ENCODE data around the gene PITPNC1. TPM values are rescaled to one million over a fixed set of nuclear protein-coding genes. Genes with fewer than 3 reads are reported as not detected.
A peak's percentile ranks its signal among the peaks of the same experiment; 100 is the strongest.

Gene PITPNC1
- total RNA-seq, 1 experiment from 2014 or later, result 37.5 TPM

DNA sequence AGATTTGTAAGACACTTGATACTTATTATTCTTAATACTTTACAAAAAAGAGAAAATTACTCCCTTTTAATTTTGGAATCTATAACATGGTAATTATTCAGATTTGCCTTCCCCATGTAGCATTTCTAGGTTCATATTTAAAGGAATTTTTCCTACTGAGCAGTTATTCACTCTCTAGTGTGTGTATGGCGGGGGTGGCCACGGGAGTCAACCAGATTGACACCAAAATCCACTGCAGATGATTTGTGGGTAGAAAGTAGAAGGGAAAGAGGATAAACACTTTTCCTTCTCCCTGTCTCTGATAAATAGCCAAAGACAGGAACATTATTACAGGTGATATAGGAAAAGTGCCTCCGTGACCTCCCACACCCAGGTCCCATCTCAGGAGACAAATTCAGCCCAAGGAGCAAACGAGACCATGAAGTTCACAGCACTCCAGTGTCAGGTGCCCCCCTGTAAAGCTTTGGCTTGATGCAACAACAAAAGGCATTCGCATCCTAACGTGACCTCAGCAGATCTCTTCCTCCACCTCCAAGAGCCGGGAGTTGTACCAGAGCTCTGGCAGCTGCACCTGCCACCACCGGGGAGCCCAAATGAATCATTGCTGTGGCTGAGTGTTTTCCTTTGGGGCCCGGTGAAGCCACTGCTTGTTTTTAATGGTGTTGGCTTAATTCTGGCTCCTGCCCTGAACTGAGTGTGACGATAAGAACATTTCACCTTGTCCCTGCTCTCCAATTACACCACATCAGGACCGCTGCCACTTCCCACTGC lies 248.0 kb downstream of the PITPNC1 start:
- Histone ChIP-seq H3T11ph (ENCODE audit: low read length) (no peak overlapping the region), H3K4ac (ENCODE audit: low read depth, low read length) (no peak overlapping the region), H3K23me2 (ENCODE audit: insufficient read length, low read depth, low read length, poor library complexity, severe bottlenecking) (no peaks in the 10 kb centered on the region), H2BK12ac (ENCODE audit: insufficient read length, low read depth, low read length) (no peak overlapping the region), H3K18ac (ENCODE audit: insufficient read length, low read depth, low read length) (no peak overlapping the region), H3K14ac (ENCODE audit: insufficient read depth, low read length) (no peak overlapping the region), H2BK5ac (ENCODE audit: insufficient read length, low read length) (no peak overlapping the region), H4K5ac (ENCODE audit: insufficient read length, low read depth, low read length) (no peak overlapping the region), H3K79me2 (ENCODE audit: insufficient read depth, low read length) (no peaks in the 10 kb centered on the region), H3K56ac (ENCODE audit: insufficient read length, low read depth, low read length) (no peak overlapping the region), H3K79me1 (ENCODE audit: insufficient read depth, low read depth, low read length, poor library complexity, severe bottlenecking) (no peaks in the 10 kb centered on the region), H3K4me1 (ENCODE audit: insufficient read depth, low read length) (no peaks in the 10 kb centered on the region), H2AFZ (ENCODE audit: low read length) (no peak overlapping the region), H2BK120ac (ENCODE audit: low read depth, low read length, poor library complexity, severe bottlenecking) (no peak overlapping the region), H3K9me3 (ENCODE audit: control insufficient read depth, low read depth, low read length) (no peaks in the 10 kb centered on the region), H2BK20ac (ENCODE audit: low read depth, low read length, poor library complexity, severe bottlenecking) (no peak overlapping the region), H4K91ac (ENCODE audit: insufficient read length, low read depth, low read length) (no peak overlapping the region), H3K27me3 (ENCODE audit: insufficient read depth, low read length) (no peaks in the 10 kb centered on the region), H2BK15ac (ENCODE audit: low read depth, low read length) (no peak overlapping the region), H2AK5ac (ENCODE audit: insufficient read length, low read length) (no peak overlapping the region), H4K20me1 (ENCODE audit: control insufficient read depth, insufficient read depth, insufficient read length) (no peaks in the 10 kb centered on the region), H4K8ac (replicated peaks; ENCODE audit: insufficient read length, low read depth, low read length) (no peak overlapping the region), H3K27ac (ENCODE audit: insufficient read length, low read depth, low read length) (no peak overlapping the region), H3K23ac (ENCODE audit: insufficient read length, low read depth, low read length) (no peak overlapping the region), H3K4me2 (ENCODE audit: insufficient read depth, insufficient read length, low read length) (no peak overlapping the region), H3K9ac (ENCODE audit: extremely low read depth, insufficient read length, low read length) (no peak overlapping the region)
- H3K27me3 Mint-ChIP-seq (ENCODE audit: low read depth), result no peaks in the 10 kb centered on the region
- TF ChIP-seq, protein P1, sequence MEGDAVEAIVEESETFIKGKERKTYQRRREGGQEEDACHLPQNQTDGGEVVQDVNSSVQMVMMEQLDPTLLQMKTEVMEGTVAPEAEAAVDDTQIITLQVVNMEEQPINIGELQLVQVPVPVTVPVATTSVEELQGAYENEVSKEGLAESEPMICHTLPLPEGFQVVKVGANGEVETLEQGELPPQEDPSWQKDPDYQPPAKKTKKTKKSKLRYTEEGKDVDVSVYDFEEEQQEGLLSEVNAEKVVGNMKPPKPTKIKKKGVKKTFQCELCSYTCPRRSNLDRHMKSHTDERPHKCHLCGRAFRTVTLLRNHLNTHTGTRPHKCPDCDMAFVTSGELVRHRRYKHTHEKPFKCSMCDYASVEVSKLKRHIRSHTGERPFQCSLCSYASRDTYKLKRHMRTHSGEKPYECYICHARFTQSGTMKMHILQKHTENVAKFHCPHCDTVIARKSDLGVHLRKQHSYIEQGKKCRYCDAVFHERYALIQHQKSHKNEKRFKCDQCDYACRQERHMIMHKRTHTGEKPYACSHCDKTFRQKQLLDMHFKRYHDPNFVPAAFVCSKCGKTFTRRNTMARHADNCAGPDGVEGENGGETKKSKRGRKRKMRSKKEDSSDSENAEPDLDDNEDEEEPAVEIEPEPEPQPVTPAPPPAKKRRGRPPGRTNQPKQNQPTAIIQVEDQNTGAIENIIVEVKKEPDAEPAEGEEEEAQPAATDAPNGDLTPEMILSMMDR (conservative IDR thresholded peaks at IDR 0.05), result no peak
- H3K4me1 Mint-ChIP-seq, result peaks cover 16% of the 10 kb centered on the region in 2 experiments
- peak overlapping the region in 2 of 3 experiments; percentile 39 to 86; a peak in 3 of 7 replicates for H3K27ac Mint-ChIP-seq
- no peak for DNase-seq
- peaks cover 0 to 11% (median 7%) of the 10 kb centered on the region in 3 experiments; a peak in 5 of 7 replicates for H3K36me3 Mint-ChIP-seq (ENCODE audit: insufficient read depth in 1 of 3, low read depth in 3 of 3)
- H3K9me3 Mint-ChIP-seq, result peaks cover 2 to 6% of the 10 kb centered on the region in 2 experiments; a peak in 2 of 5 replicates
- H3K4me3 Mint-ChIP-seq, result no peak overlapping the region
- WGBS (ENCODE audit: extremely low coverage, insufficient read length, low lambda C conversion rate), result no CpG with 5 or more reads among the region's 11 CpGs

Data from H9 (cell line).